ENCODE data around the gene SNTB2. TPM values are rescaled to one million over a fixed set of nuclear protein-coding genes. Genes with fewer than 3 reads are reported as not detected.

SNTB2 gene
- total and polyA plus RNA-seq, 2 of the 13 experiments (the other 11 are each of a cell fraction or from before 2014, with no cell fraction given): 11.5 to 19.2 TPM

- no peak for TF ChIP-seq MEIS1 (CRISPR knock-in tag; IDR thresholded peaks at IDR 0.05; ENCODE audit: borderline replicate concordance)
- peak; percentile 43; the same call in 1 of the 2 replicates for TF ChIP-seq ZBTB7A (CRISPR knock-in tag; IDR thresholded peaks at IDR 0.05)
- TF ChIP-seq TCF12 (IDR thresholded peaks at IDR 0.05): no peak
- no peak for TF ChIP-seq TCF12 (CRISPR knock-in tag; IDR thresholded peaks at IDR 0.05)
- peak; percentile 37 for TF ChIP-seq ZNF407 (CRISPR knock-in tag; IDR thresholded peaks at IDR 0.05; ENCODE audit: not compliant biosample characterization)
- no peak for TF ChIP-seq SYNCRIP (IDR thresholded peaks at IDR 0.05; ENCODE audit: insufficient read depth, low read depth, low read length)
- no peak for TF ChIP-seq CENPBD1 (CRISPR knock-in tag; IDR thresholded peaks at IDR 0.05; ENCODE audit: borderline replicate concordance, low read depth)
- TF ChIP-seq HNRNPL (IDR thresholded peaks at IDR 0.05; ENCODE audit: low read depth, low read length): no peak
- TF ChIP-seq, protein P1, sequence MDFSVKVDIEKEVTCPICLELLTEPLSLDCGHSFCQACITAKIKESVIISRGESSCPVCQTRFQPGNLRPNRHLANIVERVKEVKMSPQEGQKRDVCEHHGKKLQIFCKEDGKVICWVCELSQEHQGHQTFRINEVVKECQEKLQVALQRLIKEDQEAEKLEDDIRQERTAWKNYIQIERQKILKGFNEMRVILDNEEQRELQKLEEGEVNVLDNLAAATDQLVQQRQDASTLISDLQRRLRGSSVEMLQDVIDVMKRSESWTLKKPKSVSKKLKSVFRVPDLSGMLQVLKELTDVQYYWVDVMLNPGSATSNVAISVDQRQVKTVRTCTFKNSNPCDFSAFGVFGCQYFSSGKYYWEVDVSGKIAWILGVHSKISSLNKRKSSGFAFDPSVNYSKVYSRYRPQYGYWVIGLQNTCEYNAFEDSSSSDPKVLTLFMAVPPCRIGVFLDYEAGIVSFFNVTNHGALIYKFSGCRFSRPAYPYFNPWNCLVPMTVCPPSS (IDR thresholded peaks at IDR 0.05): no peak
- TF ChIP-seq NR0B2 (CRISPR knock-in tag; IDR thresholded peaks at IDR 0.05): no peak
- no peak for TF ChIP-seq SMARCC2 (IDR thresholded peaks at IDR 0.05)
- no peak for TF ChIP-seq TERF1 (CRISPR knock-in tag; IDR thresholded peaks at IDR 0.05)
- no peak for TF ChIP-seq ZNF317 (CRISPR knock-in tag; IDR thresholded peaks at IDR 0.05)
- no peak for TF ChIP-seq ZNF615 (CRISPR knock-in tag; IDR thresholded peaks at IDR 0.05; ENCODE audit: borderline replicate concordance)
- TF ChIP-seq SUZ12 (IDR thresholded peaks at IDR 0.05; ENCODE audit: low read depth, low read length): no peak
- no peak for TF ChIP-seq ZNF17 (CRISPR knock-in tag; IDR thresholded peaks at IDR 0.05)
Observed at GRCh38 chr16:69329369-69330285, 142.7 kb downstream of the SNTB2 start (continued).
